Posterior vena cava (tissue), 2 donors: ENCODE measurements around the gene PRMT9. TPM values are rescaled to one million over a fixed set of nuclear protein-coding genes. Genes with fewer than 3 reads are reported as not detected.
A peak's percentile ranks its signal among the peaks of the same experiment; 100 is the strongest.

Source experiments
- DNase-seq: peaks from one replicate; pipeline ENCODE4 v3.0.0-alpha.2; 2020; ENCODE audit warnings: low spot score
- intact Hi-C, 2 donors: fragments of 100-400 bp; cut with DNase I; formaldehyde crosslinking; loops; one replicate each; pipeline versions ENCODE4 v1.14.1 to v1.14.2; 2022 to 2023
- long read RNA-seq, 2 donors: library from polyadenylated mRNA; unstranded; transcript quantifications; one replicate each; pipeline ENCODE4 v2.0.0, GENCODE V29; 2020 to 2021
- total RNA-seq, 2 donors: library from RNA; stranded (reverse); fragmentation: NEBNext Ultra II Directional; extraction: Animal tissue kit (Norgen Biotek cat#: 25700); gene quantifications; one replicate each; pipeline ENCODE4 v1.2.1, GENCODE V29; 2021
- donor health status: DM: yes; HTN: yes; CAD: no.
- donor health status: DM: yes; HTN: yes; CAD: no.

Gene PRMT9
- total RNA-seq, result 10 to 100 TPM in 1 of 2 donors, 1 to 10 TPM in 1; 9.2 to 10.7 TPM
- long read RNA-seq, donor 1, transcript PRMT9-201 (12 exons, 3,528 nt), result major isoform, 6 of 9 reads
- long read RNA-seq, donor 1, partial matches to known transcripts, result 1 of 9 reads
- long read RNA-seq, donor 1, other reads (novel, unspliced or antisense), result 2 of 9 reads
- long read RNA-seq, donor 2, partial matches to known transcripts, result 0 of 5 reads
- long read RNA-seq, donor 2, other reads (novel, unspliced or antisense), result 2 of 5 reads

DNA sequence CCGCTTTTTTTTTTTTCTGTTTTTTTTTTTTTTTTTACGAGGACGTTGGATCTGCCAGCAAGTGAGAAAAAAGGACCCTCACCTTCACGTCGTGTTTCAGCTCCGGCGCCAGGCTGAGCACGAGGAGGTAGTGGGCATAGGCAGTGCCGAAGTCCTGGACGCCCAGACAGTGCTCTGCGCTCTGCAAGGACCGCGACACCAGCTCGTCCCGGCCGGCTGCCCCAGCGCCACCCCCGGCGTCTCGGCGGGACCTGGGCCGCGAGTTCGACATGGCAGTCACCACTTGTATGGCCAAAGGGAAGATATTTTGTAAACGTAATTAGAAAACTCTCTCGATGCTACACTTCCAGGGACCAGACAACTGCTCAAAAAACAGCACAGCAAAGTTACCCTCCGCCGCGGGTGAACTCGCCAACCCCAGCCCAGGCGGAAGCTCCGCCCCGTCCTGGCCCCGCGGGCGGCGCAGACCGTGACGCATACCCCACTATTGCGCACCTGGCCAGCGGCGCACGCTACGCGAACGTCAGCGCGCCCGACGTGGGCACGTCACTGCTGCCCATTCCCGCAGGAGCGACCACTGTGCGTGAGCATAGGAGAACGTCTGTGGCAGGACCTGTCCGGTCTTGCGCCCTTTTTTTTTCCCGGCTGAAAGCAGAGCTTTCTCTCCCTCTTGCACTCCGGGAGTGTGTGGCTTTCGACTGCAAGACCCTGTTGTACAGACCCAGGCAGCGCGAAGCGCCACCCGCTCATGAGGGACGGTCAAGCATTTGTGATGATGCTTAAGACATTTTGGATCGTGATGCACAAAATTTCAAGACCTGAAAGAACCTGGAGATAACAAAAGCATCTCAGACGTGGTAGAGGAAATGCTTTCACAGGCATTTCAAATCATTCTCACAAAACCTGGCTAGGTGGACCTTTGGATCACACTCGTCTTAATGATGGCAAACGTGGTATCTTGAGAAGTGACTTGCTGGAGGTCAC lies at the start of gene PRMT9:
Gene PRMT9, minus strand, starts transcription at position 447 of the 984 bp plus-strand sequence. Its CDS starts 176 bp downstream, at position 271.
- peak; percentile 97 for DNase-seq
- intact Hi-C loops, result no loop called here

DNA sequence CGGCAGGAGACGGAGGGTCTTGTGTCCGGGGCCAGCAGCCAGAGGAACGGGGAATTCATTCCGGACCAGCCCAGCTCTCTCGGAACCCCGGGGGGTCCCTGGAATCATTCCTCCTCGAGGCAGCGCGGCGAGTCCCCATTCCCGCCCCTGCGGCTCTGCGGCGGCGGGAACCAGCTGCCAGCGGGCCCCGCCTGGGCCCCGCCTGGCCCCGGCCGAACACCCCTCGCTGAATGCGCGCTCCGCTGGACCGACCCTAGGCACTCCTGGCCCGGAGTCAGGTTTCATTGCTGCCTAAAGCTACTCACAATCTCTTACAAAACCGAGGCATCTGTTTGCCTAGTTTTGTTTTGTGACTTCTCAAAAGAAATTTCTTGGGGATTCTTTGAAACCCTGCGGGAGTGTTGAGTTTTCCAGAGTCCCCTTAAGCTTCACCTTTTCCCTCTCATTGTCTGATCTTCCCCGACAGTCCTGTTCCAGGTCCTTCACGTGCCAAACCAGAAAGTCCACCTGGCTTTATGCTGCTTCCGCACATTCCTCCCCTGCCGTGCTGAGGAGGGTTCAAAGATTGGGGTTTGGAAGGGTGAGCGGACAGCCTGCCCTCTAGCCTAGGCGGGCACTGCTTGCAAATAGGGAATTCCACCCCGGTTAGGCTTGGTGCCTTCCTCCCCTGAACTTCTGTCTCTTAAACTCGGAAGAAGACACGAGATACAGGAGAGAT lies 48.7 kb upstream of the PRMT9 start:
- DNase-seq, result peak; percentile 85
- intact Hi-C loops, result loop anchor here (5.0 to 10.0 kb wide), 4 partner anchors 52 to 125 kb away; no protein-coding TSS in a partner anchor

DNA sequence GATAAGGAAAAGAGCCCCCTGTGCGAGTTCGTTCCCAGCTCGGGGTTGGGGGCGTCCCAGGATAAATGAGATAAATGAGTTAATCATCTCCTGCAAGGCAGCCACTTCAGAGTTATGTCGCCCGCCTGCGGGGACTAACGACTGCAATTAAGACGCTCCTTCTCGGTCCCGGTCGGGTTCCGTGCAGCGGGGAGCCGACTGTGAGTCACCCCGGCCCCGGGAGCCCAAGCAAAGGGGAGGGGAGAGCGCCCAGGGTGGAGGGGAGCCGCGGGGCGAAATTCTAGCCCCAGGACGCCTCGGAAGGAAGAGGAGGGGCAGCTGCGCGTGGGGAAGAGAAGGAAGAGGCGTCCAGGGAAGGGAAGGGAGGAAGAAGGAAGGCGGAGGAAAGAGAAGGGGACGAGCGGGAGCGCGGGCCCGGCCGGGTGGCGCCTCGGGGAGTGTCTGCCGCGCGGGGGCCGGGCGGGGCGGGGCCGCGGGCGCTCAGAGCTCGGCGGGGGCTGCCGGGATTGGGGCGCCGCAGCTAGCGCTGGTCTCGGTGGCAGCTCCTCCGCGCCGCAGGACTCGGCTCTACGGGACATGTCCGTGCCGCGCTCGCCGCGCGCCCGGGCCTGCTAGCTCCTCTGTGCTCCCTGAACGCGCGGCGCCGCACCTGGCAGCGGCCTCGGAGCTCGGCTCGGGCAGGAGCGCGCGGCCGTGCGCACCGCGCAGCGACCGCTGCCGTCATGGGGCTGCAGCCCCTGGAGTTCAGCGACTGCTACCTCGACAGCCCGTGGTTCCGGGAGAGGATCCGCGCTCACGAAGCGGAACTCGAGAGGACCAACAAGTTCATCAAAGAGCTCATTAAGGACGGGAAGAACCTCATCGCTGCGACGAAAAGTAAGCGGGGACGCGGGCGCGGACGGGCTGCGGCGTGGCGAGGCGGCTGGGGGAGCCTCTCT lies 47.9 kb upstream of the PRMT9 start, which contains the start of gene ARHGAP10:
Gene ARHGAP10, plus strand, starts transcription at position 509 of the 938 bp plus-strand sequence. Its CDS starts 214 bp downstream, at position 723.
- intact Hi-C loops, result loop anchor here (5.0 to 10.0 kb wide), 4 partner anchors 53 to 125 kb away; no protein-coding TSS in a partner anchor
- peak; percentile 92 for DNase-seq

DNA sequence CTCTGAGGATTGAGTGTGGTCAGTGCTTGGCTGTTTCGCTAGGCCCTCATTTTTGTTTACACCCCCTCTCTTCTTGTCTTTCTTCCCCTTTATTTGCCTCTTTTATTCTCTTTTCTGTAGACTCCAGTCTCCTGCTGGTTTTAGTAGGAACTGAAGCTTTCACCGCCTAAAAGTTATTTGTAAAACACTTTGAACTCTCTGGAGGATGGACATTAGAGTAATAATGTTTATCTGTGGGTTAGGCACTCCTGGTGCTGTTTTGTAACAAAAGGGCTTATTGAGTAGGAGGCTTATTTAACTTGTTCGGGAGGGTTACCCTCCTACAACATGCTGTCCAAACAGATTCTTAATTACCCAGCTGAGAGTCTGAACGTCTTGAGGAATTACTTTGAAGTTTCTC lies 46.4 kb upstream of the PRMT9 start:
- intact Hi-C loops, result loop anchor here (5.0 to 10.0 kb wide), 4 partner anchors 54 to 127 kb away; no protein-coding TSS in a partner anchor

DNA sequence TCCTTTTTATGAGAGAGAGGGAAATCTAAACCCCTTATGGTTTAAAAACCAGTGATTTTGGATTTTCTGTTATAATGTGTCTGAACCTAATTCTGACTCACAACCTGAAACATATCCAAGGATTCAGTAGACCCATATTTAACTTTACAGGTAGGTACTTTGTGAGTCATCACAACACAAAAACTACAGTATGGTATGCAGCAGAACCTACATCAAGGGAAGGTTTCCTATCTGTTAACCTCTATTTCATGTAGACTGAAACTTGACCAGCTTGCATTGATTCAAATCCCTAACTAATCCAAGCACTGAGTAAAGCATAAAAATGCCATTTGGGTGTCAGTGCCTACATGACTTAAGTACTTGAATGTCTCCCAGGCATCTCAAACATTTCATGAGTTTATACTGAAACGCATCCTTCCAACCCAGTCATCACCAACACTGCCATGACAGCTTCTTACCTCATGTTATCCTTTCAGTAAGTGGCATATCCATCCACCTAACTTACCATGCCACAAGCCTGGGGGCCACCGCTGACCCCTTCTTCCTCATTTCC lies 43.6 kb upstream of the PRMT9 start:
- intact Hi-C loops, result no loop called here
- no peak for DNase-seq

More for the DNA sequence above, 46.4 kb upstream of the PRMT9 start:
- no peak for DNase-seq

DNA sequence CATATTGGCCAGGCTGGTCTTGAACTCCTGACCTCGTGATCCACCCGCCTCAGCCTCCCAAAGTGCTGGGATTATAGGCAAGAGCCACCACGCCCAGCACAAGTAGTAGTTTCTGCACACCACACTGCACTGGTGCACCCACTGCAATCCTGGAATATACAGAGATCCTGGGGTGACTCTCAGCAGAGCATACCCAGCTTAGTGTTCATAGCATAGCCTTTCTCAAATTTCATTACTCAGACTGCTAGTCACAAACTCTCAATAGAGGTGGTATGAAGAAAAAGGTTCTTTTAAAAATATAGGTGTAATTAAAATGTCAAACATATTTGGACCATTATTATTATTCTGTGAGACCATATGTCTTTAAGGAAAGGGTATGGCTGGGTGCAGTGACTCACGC lies 41.7 kb upstream of the PRMT9 start:
- no peak for DNase-seq
- intact Hi-C loops, result no loop called here

DNA sequence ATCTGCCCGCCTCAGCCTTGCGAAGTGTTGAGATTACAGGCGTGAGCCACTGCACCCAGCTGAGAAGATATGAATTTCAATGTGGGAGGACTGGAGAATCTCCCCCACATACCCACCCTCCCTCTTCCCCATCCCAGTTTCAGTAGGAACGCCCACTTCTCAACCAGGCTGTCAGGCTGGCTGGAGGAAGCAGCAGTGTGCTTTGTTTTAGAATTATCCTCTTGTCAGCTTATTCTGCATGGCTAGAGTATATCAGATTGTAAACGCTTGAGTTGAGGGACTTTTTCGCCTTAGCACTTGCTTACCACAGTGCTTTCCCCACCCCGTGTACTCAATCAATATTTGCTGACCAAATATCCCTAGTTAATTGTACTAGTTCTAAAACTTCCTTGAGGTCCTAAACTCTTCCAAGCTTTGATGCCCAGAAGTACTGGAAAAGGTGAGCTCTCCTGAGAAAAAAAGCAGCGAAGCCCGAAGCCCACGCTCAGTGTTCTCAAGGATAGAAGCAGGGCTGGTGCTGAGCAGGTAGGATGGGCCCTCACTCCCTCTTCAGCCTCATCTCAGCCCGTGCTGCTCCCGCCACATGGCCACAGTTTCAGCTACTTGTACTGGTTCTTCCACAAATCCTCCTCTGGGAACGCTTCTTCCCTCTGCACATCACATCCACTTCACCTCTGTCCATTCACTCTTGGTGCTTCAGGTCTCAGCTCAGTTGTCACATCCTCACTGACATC lies 40.7 kb upstream of the PRMT9 start:
- intact Hi-C loops, result no loop called here
- DNase-seq, result no peak

DNA sequence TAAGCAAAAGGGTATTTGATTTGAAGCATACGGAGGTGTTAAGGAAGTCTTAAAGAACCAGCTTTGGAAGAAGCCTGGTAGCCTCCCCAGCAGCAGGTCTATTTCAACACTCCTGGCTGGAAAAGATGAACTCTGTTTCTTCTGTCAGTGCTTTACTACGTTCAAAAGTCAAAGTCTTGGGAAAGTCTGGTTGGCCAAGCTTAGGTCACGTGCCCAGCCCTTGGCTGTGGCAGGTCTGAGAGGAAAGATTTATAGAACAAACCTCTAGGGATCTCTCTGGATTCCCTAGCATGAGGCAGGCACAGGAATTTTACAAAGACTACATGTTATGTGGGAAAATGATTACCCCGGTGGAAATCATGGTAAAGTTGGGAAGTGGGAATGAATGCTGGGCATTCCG lies 39.4 kb upstream of the PRMT9 start:
- no peak for DNase-seq
- intact Hi-C loops, result no loop called here

DNA sequence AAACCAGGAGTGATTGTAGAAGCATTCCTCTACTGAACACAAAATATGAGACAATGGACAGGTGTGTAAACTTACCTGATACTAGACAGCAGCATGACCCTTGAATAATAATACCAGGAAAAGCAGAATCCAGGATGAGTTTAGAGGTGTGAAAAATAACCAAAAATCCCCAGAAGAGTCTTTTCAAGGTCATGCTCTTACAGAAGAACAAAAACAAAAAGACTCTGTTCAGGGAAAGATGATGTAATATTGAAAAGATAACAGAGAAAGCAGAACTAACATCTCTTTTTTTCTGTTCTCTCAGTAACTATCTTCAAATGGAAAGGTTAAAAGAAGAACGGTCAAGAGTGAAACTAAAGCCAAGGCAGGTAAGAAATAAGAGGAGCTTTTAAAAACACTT lies 33.9 kb upstream of the PRMT9 start:
- DNase-seq, result no peak
- intact Hi-C loops, result no loop called here

DNA sequence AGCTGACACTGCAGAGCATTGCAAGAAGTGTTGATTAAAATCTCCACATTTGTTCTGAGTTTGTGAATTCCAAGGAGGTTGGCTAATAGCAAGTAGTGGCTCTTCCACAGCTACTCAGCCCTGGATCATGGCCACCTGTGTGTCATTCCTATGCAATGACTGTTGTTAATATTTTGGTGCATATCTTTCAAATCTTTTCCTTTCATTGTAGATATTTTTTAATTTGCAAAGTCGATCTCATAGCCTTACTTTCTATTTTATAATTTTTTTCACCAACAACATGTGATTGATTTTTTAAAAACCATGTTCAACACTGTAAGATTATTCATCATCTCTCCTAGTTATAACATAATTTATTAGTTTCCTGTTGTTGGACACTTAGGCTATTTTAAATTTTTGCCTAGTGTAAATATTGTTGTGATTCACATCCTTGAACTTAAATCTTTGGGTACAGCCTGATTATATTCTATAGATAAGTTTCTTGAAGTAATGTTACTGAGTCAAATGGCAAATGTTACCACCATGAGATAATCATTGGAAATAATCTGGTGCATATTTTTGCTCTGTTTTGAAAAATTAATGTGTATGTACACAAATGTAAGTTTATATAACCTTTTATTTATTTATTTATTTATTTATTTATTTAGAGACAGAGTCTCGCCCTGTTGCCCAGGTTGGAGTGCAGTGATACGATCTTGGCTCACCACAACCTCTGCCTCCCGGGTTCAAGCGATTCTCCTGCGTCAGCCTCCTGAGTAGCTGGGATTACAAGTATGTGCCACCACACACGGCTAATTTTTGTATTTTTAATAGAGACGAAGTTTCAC lies 30.8 kb upstream of the PRMT9 start:
- intact Hi-C loops, result no loop called here
- DNase-seq, result no peak

DNA sequence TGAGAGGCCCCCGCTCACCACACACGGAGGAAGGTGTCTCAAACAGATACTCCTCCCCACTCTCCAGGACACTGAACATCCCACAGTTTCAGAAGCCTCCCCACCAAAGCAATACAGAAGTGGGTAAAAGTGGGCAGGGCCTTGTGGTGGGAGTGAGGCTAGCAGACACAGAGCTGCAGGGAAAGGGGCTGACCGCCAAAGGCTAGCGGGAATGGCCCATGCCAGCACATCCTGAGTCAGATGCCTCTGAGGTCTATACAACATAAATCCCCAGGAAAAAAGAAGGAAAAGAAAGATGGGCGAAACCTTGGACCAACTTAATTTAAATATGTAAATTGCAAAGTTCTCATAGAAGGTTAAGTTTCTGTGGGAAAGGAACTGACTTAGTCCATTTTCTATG lies 26.0 kb upstream of the PRMT9 start:
- intact Hi-C loops, result loop anchor here (5.0 kb wide), 1 partner anchor 157 kb away; no protein-coding TSS in a partner anchor
- DNase-seq, result no peak

DNA sequence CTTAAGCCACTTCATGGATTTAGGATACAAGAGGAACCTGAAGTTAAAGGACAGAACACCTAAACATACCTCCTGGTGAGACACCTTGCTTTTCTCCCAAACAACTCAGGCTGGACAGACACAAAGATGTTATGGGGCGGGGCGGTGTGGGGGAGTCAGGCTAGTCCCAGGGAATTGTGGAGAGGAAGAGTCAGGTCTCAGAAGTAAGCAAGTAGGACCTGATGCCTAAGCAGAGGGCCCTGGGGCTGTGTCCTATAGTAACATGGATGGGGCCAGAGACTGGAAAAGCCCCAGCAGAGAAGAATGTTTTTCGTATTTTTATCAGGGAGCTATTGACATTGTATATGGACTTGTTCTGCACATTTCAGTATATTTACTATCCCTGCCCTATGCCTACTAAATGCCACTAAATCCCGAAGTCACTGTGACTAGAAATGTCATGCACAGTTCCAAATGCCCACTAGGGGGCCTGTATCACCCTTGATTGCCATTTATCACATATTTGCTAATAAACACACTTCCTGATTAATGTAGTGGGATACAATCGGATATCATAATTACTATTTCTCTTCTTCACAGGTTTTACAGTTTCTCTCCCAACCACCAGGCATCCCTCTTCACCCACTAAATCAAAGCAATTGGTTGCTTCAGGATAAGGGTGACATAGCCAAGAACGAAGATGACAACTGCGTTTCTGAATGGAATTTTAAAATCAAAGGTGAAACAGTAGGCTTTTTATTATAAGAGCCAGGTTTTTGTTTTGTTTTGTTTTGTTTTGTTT lies 24.1 kb upstream of the PRMT9 start:
- no peak for DNase-seq

DNA sequence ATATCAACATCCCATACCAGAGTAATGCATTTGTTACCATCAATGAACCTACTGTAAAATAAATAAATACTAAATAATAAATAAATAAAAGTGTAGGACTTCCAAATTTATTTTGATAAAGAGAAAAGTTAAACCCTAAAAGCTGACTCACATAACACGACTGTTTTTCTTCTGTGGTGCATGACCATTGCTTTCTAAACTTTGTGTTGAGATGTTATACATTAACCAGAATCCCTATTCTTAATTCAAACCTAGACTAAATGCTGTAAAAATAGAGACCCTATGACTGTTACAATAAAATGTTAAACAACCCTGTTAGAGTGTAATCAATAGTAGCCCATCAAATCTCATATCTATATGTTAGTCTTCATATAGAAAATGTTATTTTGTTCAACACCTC lies 20.9 kb upstream of the PRMT9 start:
- intact Hi-C loops, result loop anchor here (5.0 kb wide), 1 partner anchor 162 kb away; no protein-coding TSS in a partner anchor
- DNase-seq, result no peak

More for the DNA sequence above, 24.1 kb upstream of the PRMT9 start:
- intact Hi-C loops, result loop anchor here (5.0 kb wide), 1 partner anchor 159 kb away; no protein-coding TSS in a partner anchor

DNA sequence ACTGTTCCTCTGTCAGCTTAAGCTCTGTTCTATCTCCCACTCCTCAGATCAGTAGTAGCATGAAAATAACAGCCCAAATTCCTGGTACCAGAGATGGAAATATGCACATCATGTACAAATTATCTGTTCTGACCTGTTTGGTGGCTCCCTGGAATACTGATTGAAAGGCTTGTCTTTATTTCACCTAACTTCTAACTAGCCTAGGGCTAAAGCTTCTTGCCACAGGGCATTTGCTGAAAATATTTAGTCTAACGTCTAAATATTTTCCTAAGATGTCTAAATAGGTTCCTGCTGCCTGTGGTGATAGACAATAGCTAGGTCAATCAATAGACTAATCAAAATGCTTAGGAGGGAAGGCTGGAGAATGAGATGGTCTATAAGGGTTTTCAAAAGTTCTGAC lies 12.9 kb upstream of the PRMT9 start:
- DNase-seq, result no peak
- intact Hi-C loops, result no loop called here

DNA sequence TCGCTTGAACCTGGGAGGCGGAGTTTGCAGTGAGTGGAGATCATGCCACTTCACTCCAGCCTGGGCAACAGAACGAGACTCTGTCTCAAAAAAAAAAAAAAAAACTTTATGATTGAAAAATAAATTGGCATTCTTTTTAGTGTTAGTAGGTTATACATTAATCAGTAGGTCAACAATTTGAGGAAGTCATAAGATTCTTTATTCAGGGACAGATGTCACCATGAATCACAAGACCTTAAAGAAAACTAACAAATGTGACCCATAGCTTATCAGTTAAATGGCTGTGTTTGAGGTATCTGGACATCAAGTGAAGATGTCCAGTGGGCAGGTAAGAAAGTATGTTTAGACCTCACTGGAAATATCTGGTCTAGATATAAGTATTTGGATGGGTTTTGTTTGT lies 9.3 kb upstream of the PRMT9 start:
- intact Hi-C loops, result no loop called here
- DNase-seq, result no peak

DNA sequence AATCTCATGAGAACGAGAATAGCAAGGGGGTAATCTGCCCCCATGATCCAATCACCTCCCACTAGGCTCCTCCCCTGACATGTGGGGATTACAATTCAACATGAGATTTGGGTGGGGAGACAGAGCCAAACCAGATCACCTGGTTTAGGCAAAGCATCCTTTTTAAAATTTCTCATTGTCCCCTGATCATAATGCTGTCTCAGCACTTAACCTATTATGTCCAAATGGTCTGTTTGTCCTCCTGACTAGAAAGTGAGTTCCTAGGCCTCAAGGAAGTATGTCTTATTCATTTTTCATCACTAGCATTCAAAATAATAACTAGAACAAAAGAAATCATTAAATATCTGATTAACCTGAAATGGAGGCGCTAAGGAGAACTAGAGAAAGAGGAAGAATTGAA lies 7.9 kb upstream of the PRMT9 start:
- no peak for DNase-seq
- intact Hi-C loops, result no loop called here
